ENCODE data around the gene MMP24. TPM values are rescaled to one million over a fixed set of nuclear protein-coding genes. Genes with fewer than 3 reads are reported as not detected.

The MMP24 gene
- total RNA-seq, 2 experiments from 2014 or later: not detected

GRCh38 chr20:35279533-35280174 is 53.2 kb downstream of the MMP24 start:
- intact Hi-C loops (cut with micrococcal nuclease; ENCODE audit: unreplicated experiment): loop anchor here (10.0 kb wide), 1 partner anchor 405 kb away; the partner anchor contains the start of genes ACSS2 and GGT7
- no peak for DNase-seq (ENCODE audit: low spot score)
- ChIA-PET POLR2A (interaction anchor here (1.2 kb wide), 1 partner anchor 260 kb away, joined by 3 read pairs; no protein-coding TSS in a partner anchor), CTCF (ENCODE audit: unreplicated experiment) (no interaction called here)
- peaks cover 37% of the 10 kb centered on the region for H3K79me2 ChIP-seq (ENCODE audit: insufficient read depth, low read depth, low read length)
- no peak overlapping the region for H3K4me3 ChIP-seq (ENCODE audit: low read depth, low read length, poor library complexity, severe bottlenecking)
- H3K9me3 ChIP-seq (ENCODE audit: low read length): no peaks in the 10 kb centered on the region
- TF ChIP-seq EZH2phosphoT487 (IDR thresholded peaks at IDR 0.05; ENCODE audit: borderline replicate concordance, low read depth, low read length) (no peak), CTCF (conservative IDR thresholded peaks at IDR 0.05; ENCODE audit: low read length) (no peak)
- H3K36me3 ChIP-seq (ENCODE audit: insufficient read depth, low read length): peaks cover 64% of the 10 kb centered on the region
- no TSS peak for BruUV-seq (replicated peaks)
- no peaks in the 10 kb centered on the region for H3K9me2 ChIP-seq (ENCODE audit: insufficient read depth, low read length)
- no peak overlapping the region for H3K4me2 ChIP-seq (ENCODE audit: low read length)
- no peak overlapping the region for H3K27ac ChIP-seq (ENCODE audit: low read depth, low read length, poor library complexity, severe bottlenecking)
- H2AFZ ChIP-seq (ENCODE audit: low read length): no peak overlapping the region
- peaks cover 24% of the 10 kb centered on the region for H3K4me1 ChIP-seq (ENCODE audit: insufficient read depth, low read length, poor library complexity, severe bottlenecking)
- H4K20me1 ChIP-seq (ENCODE audit: insufficient read depth, low read length): no peaks in the 10 kb centered on the region

GRCh38 chr20:35280523-35280922 is 54.0 kb downstream of the MMP24 start:
- TF ChIP-seq CTCF (conservative IDR thresholded peaks at IDR 0.05; ENCODE audit: low read length) (no peak), EZH2phosphoT487 (IDR thresholded peaks at IDR 0.05; ENCODE audit: borderline replicate concordance, low read depth, low read length) (no peak)
- DNase-seq (ENCODE audit: low spot score): no peak
- H3K4me1 ChIP-seq (ENCODE audit: insufficient read depth, low read length, poor library complexity, severe bottlenecking): peaks cover 30% of the 10 kb centered on the region
- ChIA-PET CTCF (ENCODE audit: unreplicated experiment) (no interaction called here), POLR2A (interaction anchor here (1.2 kb wide), 1 partner anchor 259 kb away, joined by 3 read pairs; no protein-coding TSS in a partner anchor)
- no peaks in the 10 kb centered on the region for H3K9me3 ChIP-seq (ENCODE audit: low read length)
- peaks cover 37% of the 10 kb centered on the region for H3K79me2 ChIP-seq (ENCODE audit: insufficient read depth, low read depth, low read length)
- H3K27ac ChIP-seq (ENCODE audit: low read depth, low read length, poor library complexity, severe bottlenecking): no peak overlapping the region
- peaks cover 64% of the 10 kb centered on the region for H3K36me3 ChIP-seq (ENCODE audit: insufficient read depth, low read length)
- H4K20me1 ChIP-seq (ENCODE audit: insufficient read depth, low read length): no peaks in the 10 kb centered on the region
- no peaks in the 10 kb centered on the region for H3K9me2 ChIP-seq (ENCODE audit: insufficient read depth, low read length)
- no TSS peak for BruUV-seq (replicated peaks)
- intact Hi-C loops (cut with micrococcal nuclease; ENCODE audit: unreplicated experiment): no loop called here
- no peak overlapping the region for H2AFZ ChIP-seq (ENCODE audit: low read length)
- H3K4me3 ChIP-seq (ENCODE audit: low read depth, low read length, poor library complexity, severe bottlenecking): no peak overlapping the region
- H3K4me2 ChIP-seq (ENCODE audit: low read length): no peak overlapping the region

- ChIA-PET POLR2A (no interaction called here), CTCF (ENCODE audit: unreplicated experiment) (no interaction called here)
- no peak for TF ChIP-seq CTCF (conservative IDR thresholded peaks at IDR 0.05; ENCODE audit: low read length)
- TF ChIP-seq EZH2phosphoT487 (IDR thresholded peaks at IDR 0.05; ENCODE audit: borderline replicate concordance, low read depth, low read length): no peak
- Histone ChIP-seq H4K20me1 (ENCODE audit: insufficient read depth, low read length) (no peaks in the 10 kb centered on the region), H3K4me1 (ENCODE audit: insufficient read depth, low read length, poor library complexity, severe bottlenecking) (peaks cover 27% of the 10 kb centered on the region), H3K4me2 (ENCODE audit: low read length) (no peak overlapping the region), H3K4me3 (ENCODE audit: low read depth, low read length, poor library complexity, severe bottlenecking) (no peak overlapping the region), H3K27ac (ENCODE audit: low read depth, low read length, poor library complexity, severe bottlenecking) (no peak overlapping the region), H3K36me3 (ENCODE audit: insufficient read depth, low read length) (peaks cover 56% of the 10 kb centered on the region), H3K9me2 (ENCODE audit: insufficient read depth, low read length) (no peaks in the 10 kb centered on the region), H3K9me3 (ENCODE audit: low read length) (no peaks in the 10 kb centered on the region), H3K79me2 (ENCODE audit: insufficient read depth, low read depth, low read length) (peaks cover 36% of the 10 kb centered on the region), H2AFZ (ENCODE audit: low read length) (no peak overlapping the region)
- no TSS peak for BruUV-seq (replicated peaks)
- intact Hi-C loops (cut with micrococcal nuclease; ENCODE audit: unreplicated experiment): no loop called here
- DNase-seq (ENCODE audit: low spot score): no peak
Observed at GRCh38 chr20:35281506-35282101, 55.1 kb downstream of the MMP24 start.
